SKM-1 treated with dmso at 0.1 percent for 144 hours (cell line): ENCODE measurements around the gene ENO3.
A peak's percentile ranks its signal among the peaks of the same experiment; 100 is the strongest.

Experiments
- DNase-seq: peaks from one replicate; lab custom pipeline; 2025; ENCODE audit not compliant: unreplicated experiment; lab: John Stamatoyannopoulos, UW

The ENO3 gene

DNA sequence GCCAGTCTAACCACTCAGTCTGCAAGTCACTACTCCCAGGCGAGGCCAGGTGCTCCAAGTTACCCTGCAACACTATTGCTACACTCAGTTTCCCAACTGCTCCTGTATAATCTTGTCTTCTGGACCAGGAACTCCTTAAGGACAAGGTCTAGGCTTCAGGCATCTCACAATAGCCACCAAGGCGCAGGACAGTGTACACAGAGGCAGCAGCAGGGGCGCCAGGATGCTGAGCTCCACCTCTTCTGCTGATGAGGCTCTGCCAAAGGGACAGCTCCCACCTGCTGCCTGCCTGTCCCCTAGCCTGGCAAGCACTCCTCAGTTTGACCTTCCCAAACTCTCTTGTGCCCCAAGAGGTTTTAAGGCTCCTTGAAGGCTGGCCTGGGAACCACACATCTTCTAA lies 14.5 kb upstream of the ENO3 start:
- no peak for DNase-seq

DNA sequence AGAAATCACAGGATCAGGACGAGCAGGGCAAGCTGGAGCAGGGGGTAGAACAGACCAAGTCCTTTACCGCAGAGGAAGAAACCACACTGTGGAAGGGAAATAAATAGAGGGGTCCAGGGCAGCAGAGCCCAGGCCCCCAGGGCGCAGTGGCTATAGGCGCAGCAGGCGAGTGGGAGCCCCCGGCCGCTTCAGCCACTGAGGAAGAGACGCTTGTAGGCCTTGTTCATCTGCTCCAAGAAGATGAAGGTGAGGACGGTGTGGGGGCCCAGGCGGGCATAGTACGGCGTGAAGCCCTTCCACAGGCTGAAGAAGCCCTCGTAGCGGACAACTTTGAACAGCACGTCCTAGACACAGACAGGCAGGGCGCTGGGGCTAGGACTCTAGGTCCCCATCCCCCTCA lies 13.4 kb upstream of the ENO3 start:
- DNase-seq: no peak

DNA sequence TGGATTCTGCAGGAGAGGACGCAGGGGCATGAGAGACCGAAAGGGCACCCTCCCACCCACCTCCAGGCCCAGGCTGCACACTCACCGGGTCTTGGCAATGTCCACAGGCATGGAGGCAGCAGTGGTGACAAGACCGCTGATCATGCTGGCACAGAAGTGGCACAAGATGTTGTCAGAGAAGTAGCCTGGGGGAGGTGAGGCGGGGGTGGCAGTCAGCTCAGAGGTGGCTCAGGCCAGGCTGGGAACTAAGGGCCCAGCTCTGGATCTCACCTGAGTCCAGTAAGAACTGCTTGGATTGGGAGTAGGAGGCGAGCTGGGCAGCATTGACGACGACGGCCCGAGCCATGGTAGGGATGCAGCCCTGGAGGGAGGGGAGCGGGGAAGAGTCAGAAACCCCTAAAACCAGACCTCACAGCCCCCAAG lies 12.8 kb upstream of the ENO3 start:
- DNase-seq: no peak

DNA sequence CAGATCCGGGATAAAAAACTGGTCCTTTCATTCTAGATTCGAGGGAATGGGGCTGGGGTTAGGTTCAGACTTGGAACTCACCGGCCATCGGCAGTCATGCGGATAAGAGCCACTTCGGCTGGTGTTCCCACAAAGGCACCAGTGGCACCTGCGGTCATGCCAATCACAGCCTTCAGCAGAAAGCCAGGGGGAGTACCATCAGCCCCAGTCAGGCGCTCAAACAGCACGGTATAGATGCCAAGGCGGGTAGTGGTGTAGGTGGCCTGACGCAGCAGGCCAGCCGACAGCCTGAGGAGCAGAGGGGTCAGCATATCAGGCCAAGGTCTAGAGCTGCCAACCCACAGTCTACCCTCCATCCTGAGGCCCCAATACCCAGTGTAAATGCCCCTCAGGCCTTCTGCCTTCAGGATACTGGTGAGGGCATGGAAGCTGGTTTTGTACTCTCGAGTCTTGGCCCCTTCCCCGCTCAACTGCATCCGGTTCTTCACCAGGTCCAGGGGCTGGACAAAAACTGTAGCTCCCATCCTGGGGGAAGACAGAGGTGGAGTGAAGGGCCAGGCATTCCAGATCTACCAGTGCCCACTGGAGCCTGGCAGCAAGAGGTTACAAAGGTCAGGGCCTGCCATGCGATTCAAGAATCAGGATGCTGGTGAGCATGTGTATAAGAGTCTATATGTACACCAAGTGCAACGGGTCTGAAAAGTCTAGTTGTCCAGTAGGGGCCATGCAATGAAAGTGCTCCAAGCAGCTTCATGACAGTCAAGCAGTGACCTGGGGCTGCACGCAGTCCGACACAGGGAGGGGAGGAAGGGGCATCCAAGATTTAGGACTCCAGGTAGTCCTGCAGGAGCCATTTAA lies 12.0 kb upstream of the ENO3 start:
- no peak for DNase-seq

DNA sequence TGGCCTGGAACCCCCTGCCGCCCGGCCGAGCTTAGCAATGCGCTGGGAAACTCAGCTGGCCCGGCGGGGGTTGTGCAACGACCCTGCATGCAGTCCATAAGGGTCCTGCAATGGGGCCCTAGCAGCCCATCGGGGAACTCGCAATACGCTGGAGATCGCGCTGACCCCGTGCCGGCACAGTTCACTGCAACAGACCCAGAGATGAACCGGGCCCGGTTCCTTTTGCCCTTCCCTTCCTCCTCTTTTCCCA lies 11.4 kb upstream of the ENO3 start:
- no peak for DNase-seq

DNA sequence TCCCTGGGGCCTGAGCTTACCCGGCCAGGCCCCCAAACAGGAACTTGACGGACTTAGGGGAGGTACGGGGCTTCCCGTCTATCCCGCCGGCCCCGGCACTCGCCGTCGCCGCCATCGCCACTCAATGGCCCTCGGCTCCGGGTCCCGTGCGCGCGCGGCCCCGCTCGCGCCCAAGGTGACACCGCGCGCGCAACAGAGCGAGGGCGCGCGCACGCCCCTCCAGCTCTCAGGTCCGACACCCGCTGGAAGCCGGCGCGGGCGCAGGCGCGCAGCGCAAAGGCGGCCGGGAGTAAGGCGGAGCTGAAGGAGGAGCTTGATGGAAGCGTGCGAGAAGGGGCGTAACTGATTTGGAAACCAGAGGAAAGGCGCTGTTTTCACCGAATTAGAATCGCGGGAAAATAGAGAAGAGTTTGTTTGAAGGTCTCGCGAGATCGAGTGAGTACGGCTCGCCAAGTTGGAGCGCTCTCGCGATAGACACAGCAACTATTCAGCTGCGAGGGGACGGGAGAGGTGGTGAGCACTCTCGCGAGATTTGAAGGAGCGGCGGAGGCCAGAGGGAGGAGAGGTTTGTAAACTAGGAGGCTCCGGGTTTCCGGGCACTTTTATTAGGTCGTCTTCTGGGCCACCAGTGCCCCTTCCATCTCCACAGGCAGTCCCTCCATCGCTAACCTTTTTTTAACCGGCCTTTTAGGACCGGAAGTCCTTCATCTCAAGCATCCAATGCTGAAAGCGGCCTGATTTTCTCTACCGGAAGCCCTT lies 10.9 kb upstream of the ENO3 start, which contains the start of the genes RNF167 and SLC25A11:
RNF167 (plus strand) TSS at position 473 of the 759 bp plus-strand sequence. CDS start 642 bp downstream, outside the sequence.
SLC25A11 (minus strand) TSS at position 251 of the 759 bp plus-strand sequence; CDS start at position 115, 136 bp downstream.
- peak; percentile 93 for DNase-seq

DNA sequence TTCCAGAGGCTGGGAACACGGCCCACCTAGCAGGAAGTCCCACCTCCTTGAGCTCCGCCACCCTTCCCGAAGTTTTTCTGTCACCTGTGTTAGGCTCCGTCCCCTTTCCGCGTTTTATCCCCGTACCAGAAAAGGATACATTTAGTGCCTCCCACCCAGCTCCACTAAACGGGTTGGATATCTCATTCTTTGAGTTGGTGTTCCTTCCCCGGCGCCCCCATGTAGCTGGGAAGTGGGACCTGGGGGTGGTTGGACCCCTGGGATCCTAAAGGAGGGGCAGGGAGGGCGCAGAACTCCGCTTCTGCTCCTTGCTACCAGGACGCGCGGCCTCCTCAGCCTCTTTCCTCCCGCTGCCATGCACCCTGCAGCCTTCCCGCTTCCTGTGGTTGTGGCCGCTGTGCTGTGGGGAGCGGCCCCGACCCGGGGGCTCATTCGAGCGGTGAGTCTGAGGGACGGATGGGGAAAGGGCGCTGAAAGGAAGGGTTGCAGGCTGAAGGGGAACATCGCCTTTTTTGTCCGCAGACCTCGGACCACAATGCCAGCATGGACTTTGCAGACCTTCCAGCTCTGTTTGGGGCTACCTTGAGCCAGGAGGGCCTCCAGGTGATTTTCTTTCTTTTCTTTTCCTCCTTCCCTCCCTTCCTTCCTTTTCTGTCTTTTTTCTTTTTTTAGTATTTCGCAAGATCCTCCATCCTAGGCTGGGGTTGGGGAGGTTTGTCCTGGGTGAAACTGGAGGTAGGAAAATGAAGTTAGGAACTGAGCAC lies 10.2 kb upstream of the ENO3 start:
- DNase-seq: no peak

DNA sequence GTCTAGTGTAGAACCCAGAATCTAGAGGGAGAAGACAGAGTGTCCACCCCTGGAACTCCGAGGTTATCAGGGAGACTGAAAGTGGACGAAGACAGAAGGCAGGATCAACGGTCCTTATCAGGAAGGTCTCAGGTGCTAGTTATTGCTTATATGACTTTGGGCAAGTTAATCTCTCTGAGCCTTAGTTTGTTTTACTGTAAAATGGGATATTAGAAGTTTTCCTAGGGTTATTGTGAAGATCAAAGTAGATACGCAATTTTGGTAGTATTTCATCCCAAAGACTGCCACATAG lies 9.7 kb upstream of the ENO3 start:
- no peak for DNase-seq

DNA sequence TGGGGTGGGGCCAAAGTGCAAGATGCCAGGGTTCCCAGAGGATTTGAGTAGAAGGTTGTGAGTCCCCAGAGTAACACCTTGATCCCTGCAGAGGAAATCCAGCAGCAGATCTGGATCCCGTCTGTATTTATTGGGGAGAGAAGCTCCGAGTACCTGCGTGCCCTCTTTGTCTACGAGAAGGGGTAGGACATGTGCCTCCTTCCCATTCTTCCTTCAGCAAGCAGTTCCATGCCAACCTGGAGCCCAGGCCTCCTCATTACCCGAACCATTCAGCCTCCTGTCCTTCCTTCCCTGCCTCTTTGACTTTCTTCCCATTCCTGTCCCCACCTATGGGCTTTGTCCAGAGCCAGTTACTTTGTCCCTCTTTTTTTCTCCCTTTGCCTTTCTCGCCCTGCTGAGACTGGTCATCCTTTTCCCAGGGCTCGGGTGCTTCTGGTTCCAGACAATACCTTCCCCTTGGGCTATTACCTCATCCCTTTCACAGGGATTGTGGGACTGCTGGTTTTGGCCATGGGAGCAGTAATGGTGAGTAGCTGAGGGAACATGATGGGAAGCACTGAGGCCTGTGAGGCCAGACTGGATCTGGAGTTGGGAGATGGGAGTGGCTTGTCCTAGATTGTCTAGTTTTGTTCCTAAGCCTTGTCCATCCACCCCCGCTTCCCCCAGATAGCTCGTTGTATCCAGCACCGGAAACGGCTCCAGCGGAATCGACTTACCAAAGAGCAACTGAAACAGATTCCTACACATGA lies 8.0 kb upstream of the ENO3 start:
- DNase-seq: no peak

DNA sequence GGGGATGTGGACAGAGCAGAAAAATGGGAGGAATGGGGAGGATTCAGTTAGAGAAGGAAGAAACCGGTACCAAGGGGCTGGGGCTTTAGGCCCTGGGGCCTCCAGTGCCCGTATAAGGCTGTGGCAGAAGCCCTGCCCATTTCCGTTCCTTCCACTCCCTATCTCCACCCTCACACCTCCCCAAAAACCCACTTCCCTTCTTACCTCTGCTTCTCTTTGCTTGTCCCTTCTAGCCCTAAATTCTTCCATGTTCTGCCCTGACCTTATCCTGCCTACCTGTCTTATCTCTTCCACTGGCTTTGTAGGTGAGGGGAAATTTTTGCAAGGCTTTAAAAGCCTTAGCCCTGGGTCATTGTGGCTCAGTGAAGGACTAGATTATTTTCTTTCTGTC lies 6.8 kb upstream of the ENO3 start:
- peak; percentile 40 for DNase-seq

DNA sequence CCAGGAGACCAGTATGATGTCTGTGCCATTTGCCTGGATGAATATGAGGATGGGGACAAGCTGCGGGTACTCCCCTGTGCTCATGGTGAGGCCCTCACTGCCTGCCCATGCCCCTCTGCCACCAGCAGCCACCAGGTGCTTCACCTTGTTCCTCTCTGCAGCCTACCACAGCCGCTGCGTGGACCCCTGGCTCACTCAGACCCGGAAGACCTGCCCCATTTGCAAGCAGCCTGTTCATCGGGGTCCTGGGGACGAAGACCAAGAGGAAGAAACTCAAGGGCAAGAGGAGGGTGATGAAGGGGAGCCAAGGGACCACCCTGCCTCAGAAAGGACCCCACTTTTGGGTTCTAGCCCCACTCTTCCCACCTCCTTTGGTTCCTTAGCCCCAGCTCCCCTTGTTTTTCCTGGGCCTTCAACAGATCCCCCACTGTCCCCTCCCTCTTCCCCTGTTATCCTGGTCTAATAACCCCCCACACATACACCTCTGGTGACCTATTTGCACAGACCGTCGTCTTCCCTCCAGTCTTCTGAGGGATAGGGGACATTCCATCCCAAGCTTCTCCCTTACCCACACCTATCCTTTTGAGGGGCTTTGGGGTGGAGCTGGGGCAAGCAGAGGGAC lies 6.3 kb upstream of the ENO3 start:
- DNase-seq: no peak

DNA sequence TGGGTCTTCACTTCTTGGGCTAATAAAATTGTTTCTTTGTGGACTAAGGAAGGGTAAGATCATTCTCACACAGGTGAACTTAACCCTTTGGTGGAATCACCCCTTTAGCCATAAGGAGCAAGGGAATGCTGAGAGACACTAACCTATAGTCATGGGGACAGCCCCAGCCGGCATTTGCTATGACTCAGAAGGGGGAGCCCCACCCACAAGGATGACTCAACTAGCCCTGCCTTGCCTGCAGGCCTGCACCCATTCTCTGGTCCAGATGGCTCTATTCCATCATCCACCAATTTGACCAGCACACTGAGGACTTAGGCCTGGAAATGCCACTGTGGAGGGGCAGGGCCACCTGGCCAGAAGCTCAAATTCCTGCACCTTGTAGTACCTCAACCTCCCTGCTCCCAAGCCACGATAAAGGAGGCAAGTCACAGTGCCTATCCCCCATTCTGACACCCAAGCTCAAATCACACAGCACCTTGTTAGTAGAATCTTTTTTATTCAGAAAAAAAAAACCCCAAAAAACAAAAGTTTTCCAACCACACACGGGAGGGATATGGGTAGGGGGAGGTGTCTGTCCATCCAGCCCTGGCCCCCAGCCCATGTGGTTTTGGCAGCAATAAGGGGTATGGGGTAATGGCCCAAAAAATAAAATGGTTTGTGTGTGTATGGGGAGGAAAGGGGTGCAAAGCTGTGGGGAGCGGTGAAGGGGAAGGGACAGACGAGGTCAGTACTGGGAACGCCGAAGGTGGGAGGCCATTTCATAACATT lies 5.6 kb upstream of the ENO3 start:
- DNase-seq: peak; percentile 9

DNA sequence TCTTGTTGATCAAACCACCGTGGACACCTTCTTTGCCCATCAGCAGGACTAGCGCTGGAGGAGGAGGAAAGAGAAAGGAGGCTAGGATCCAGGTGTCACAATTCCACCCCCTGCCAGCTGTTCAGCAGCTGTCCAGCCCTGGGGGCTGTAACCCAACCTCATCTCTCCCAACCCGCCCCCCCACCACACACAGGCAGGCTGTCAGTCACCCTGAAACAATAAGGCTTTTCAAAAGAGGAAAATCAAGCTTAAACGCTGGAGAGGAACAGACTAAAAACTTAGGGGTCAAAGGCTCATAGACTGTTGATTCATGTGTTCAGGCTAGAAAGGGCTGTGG lies 5.0 kb upstream of the ENO3 start:
- no peak for DNase-seq

DNA sequence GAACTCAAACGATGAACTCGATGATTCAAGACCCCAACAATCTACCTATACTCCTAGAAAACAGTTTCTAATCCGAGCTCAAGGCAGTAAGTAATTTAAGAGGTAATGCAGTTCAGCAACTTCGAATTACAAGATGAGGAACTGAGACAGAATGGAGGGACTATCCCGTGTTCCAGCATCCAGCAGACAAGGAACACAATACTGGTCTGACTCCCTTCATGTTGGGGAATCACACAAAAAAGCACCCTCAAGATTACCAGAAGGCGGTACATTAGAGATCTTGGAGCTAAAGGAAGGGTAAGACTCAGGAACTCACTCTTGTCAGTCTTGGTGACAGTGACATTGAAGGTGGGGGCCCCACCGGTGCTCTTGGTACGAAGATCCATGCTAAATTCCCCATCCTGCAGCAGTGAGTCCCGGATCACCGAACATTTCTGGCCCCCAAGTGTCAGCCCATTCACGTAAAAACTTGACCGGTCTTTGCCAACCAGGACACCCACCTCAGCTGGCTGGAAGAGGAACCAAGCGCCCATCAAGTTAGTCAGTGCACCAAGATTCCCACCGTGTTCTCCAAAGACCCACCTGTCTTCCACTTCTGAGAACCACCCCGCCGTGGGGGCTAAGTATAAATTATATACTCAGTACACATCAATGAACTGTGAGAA lies 4.5 kb upstream of the ENO3 start:
- DNase-seq: no peak

DNA sequence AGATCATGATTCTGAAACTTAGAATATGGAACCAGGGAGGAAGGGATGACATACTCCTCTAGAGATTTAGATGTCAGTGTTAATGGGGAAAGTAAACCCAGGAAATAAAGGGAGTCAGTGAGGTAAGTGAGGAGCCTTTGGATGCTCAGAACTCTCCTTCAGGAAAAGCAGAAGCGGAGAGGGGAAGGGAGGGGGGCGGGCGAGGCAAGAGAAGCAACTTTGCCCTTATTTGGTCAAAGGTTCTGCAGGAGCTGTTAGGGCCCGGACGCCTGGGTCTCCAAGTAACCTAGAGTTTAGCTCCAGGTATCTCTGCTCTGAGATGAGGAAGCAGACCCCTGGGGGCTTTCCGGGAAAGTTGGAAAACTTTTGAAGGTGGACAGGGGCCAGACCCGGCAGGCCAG lies 3.9 kb upstream of the ENO3 start:
- DNase-seq: no peak

DNA sequence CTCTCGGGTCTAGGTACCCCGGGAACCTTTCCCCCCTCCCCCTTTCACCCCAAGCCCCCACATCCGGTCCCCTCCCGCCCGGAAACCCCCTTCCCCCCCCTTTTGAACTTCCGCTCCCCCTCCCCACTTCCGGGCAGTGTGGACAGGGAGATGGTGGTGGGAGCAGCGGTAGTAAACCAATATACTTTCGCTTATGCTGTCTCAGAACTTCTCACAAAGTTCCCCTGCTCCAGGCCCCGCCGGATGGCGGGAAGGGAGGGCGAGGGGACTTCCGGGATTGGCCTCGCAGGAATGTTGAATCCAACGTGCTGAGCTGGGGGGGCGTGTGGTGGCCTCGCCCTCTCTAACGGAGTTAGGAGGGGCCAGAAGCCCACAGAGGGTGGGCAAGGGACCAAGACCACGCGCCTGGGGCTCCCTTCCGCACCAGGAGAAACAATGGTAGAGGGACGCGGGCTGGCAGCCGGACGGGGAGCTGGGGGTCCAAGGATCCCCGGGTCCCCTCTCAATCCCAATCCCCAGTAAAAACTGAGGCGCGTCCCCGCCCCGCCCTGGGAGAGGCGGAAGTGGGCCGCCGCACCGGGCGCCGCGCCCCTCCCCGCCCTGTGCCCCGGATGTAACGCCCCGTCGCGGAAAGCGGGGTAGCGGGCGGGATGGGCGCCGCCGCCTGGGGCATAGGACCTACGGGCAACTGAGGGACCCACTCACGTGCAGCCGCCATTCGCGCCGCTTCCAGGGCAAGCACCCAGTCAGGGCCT lies 3.3 kb upstream of the ENO3 start:
- DNase-seq: no peak

DNA sequence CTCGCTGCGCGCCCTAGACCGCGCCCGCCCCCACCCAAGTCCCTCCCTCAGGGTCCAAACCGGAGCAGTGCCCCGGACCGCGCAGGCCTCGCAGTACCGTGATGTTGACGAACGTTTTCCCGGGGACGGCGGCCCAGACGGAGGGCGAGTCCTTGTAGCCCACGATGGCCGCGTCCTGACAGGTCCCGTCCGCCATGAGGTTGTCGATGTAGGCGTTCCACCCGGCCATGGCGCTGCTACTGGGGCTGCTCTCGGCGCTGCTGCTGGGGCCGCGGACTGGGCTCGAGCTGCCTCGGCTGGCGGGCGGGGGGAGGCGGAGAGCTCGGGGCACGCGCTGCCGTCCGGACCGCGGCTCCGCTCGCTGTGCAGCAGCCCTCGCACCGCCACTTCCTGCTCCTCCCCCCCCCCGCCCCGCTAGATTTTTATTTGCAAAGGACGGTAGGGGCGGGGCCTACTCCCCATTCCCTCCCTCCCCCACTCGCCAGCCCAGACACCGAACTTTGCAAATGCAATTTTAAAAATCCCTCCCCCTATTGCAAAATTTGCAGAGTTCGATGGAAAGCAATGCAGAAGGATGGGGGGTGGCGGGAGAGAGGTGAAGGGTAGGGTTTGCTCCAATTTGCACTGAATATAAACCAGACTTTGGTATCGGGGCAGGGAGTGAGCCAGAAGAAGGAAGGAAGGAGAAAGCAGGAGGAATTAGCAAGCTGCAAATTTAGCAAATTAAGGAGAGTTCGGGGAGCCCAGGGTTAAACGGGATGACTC lies 2.6 kb upstream of the ENO3 start, which contains the start of gene PFN1:
PFN1 (minus strand) TSS at position 365 of the 765 bp plus-strand sequence; CDS start at position 229, 136 bp downstream.
- peak; percentile 63 for DNase-seq

DNA sequence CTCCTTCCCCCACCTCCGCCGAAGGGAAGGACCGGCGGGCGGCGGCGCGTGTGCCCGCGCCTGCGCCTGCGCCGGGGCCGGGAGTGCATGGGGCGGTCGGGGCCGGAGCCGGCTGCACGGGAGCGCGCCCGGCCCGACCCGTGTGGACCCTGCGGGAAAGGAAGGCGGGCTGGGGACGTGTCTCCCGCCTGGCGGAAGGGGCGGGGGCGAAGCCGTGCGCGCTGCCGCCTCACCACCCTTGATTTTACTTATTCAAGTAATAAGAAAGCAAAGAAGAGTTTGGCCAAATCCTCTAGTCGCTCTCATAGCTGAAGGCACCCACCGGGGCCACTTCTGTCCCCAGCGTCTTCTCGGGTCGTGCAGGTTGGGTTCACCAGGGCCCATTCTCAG lies 2.0 kb upstream of the ENO3 start:
- no peak for DNase-seq
